ENCODE data around the gene CNOT1.
A peak's percentile ranks its signal among the peaks of the same experiment; 100 is the strongest.
"Not testable (repeated sequence)": the region's sequence is repeated elsewhere in the genome, so short reads cannot be mapped to it uniquely, and the experiment has no call there.

The CNOT1 gene

GRCh38 chr16:58500430-58501241, 129.0 kb downstream of the CNOT1 start:
- no peak for DNase-seq

DNA sequence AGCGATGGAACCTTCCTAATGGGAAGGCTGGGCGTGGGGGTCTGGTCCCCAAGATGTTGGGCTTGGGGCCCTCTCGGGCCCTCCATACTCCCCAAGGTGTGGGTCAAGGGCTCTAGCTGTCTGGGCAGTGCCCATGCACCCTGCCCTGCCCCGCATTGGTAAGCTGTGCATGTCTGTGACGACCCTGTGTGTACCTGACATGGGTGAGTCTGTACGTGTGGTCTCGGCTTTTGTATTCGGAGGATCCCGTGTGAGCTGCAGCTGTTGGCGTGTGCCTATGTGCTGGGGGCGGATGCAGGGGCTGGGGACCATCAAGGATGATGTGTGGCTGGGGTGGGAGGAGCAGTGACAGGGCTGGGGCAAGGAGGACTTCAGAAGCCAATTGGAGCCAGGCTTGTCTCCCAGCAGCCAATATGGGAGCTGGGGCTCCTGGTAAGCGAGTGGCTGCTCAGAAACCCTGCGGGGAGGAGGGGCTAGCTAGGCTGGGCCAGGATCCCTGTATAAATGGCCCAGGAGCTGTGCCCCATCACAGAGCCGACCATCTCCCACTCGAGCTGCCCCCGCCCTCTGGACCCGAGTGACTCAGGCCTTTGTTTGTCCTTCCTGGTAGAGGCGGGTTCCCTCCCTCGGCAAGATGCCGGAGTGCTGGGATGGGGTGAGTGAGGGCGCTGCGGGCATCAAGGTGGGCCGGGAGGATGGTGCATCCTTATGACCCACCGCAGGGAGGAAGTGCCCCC, 129.8 kb downstream of the CNOT1 start, which contains the start of gene NDRG4:
TSS of gene NDRG4 (plus strand) at position 529 of the 737 bp plus-strand sequence. CDS start at position 635, 106 bp downstream.
- peak in 1 of 4 experiments; percentile 13 for DNase-seq

DNA sequence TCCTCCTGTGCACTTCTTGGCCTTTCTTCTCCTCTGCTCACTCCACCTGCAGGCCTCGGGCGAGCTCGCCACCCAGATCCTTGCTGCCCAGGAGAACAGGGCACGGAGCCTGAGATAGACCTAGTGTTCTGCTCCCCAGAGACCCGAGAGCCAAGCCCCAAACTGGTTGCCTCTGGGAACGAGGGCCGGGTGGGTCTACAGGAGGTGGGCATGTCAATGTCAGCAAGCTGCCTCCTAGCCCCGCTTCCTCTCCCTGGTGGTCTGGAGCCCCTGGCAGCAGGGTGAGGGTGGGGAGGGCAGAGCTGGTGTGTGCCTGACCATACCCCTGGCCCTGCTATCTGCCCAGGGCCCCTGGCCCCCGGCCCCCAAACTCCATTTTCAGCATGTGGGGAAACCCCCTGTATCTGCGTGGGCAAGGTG, 130.5 kb downstream of the CNOT1 start:
- DNase-seq: no peak

GRCh38 chr16:58498341-58499091, 131.1 kb downstream of the CNOT1 start:
- DNase-seq: no peak

DNA sequence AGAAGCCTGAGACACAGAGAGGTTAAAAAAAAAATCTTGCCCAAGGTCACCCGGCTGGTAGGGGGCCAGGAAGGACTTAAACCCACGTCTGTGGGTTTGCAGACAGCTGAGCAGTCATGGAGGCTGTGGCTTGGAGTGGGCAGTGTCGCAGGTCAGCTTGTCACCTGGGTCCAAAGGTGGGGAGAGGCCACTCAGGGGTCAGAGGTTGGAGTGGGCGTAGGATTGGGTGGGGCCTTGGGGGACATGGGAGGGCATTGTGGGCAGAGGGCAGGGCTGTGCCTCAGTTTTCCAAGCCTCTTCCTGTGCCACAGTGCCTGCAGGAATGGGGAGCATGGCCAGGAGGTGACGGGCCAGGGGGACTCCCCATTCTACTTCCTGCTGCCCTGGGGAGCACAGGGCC, 131.7 kb downstream of the CNOT1 start:
- no peak for DNase-seq

GRCh38 chr16:58497468-58497867, 132.2 kb downstream of the CNOT1 start:
- DNase-seq: no peak

DNA sequence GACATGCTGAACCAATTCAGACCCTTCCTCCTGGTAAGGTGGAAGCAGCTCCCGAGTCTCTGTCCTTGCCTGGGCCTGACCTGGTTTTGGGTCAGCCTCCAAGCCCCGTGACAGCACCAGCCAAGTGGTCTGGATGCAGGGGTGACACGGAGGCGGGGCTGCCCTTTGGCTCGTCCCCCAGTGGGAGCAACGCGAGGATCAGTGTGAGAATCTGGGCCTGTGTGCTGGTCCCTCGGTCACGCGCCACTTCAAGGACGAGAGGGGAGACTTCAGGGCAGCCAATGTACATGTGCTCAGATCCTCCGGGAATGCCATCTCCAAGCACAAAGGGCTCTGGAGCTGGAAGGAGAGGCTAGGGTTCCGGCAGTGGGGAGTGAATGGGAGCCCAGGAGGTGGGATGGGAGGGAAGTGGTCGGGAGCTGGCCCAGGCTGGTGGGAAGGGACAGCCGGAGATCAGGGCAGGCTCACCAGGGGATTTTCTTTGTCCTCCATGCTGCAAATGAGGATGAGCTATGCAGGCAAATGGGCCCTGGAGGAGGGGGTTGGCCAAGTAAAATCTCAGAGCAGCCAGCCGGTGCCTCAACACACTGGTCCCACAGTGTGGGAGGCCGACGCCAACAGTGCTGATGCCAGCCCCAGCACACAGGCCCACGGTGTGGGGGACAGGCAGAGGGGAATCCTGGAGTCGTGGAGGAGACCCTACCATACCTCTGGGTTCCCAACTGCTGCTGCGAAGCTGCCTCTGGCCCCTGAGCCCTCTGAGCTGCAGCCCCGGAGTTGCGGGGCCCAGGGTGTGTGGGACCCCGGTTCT, 133.9 kb downstream of the CNOT1 start:
- no peak for DNase-seq

DNA sequence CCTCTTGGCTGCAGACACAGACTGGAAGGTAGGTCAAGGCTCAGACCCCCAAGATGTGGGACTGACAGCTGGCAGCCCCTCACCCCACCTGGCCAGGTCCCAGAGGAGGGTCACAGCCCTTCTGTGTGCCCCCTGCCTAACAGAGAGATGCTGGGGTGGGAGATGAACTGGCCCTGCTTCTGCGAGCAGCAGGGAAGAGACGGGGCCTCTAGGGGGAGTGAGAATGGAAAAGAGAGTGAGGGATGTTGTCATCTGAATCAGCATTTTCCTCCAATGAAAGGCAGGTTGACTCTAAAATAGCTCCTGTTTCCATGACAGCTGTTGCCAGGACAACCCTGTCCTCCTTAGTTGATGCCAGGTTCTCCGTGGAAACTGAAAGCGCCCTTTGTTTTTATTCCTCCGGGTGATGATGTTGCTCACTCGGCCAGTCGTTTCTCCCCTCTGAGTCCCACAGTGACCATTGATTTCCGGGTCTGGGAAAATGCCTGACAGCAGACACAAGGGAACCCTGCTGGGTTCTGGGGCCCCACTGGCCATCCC, 134.6 kb downstream of the CNOT1 start:
- DNase-seq: no peak

DNA sequence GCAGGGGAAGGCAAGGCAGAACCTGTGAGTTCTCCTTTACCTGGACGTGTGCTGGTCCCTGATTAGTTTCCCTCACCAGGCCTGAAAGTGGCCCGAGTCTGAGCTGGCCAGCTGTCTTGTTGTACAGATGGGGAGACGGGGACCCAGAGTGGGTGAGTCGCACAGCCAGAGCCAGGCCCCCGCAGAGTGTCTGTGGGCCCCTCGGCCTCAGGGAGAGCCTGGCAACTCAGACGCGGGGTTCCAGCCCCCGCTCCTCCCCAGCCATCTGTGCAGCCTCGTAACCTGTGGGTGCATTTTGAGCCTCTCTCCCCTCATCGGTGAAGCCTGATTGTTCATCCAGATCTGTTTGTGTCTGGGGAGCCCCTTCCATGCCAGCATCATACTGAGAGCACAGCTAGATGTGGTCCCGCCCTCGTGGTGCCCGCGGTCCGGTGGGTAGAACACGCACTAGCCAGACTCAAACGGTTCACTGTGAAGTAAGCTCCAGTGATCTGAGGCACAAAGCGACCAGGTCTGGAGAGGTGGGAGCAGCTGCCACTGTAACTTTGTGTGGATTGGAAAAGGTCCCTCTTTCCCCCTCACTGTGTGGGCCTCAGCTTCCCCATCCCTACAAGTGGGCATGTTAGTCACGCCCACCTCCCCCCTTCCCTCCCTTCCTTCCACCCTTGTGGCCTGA, 135.7 kb downstream of the CNOT1 start:
- DNase-seq: no peak

DNA sequence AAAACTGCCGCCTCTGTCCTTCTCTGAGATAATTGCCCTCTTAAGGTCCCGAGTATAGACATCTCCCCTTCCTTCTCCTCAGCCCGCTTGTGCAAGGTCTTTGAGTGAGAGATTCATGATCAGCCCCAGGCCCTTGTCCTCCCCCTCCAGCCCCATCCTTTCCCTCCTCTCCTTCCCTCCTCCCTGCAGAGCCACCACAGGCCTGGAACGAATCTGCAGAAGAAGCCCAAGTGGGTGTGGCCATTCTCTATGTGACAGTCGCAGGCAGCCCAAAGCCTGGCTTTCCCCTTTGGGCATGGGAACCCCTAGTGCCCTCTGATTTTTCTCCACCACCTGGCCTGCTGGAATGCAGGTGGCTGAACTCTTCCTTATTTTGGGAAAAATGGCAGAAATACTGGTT, 136.9 kb downstream of the CNOT1 start:
- no peak for DNase-seq

DNA sequence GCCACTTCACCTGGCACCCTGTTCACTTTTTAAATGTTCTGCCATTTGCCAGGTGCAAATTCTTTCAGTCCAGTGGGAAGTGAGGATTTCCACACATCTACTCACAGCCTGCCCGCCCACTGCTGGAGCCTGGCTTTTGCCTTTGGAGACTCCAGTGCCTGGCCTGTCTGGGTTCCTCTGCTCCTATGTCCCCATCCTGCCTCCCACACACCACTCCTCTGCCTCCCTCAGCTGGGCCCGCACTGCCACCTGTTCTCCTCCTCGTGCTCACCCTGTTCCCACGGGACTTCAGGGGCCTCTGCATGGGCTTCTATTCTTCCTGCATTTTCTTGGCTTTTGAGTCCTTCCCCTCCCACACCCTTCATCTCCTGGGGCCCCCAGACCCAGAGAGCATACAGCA, 137.6 kb downstream of the CNOT1 start:
- DNase-seq: no peak

GRCh38 chr16:58490539-58490938, 139.1 kb downstream of the CNOT1 start:
- DNase-seq: not testable (repeated sequence)

DNA sequence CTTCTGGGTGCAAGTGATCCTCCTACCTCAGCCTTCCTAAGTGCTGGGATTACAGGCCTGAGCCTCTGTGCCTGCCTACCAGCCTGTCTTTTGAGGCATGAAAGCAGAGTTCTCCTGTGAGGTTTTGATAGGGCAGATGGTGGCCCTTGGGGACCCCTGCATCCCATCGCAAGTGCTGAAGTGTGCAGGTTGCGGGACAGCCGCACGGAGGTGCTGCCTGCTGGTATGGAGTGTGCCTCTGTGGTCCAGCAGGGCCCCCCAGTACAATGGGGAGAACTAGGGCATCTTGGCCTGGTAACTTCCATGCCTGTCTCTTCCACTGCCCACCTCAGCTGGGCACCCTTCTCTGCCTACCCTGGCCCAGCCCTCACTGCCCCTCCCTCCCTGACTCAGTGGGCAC, 139.6 kb downstream of the CNOT1 start:
- DNase-seq: no peak

DNA sequence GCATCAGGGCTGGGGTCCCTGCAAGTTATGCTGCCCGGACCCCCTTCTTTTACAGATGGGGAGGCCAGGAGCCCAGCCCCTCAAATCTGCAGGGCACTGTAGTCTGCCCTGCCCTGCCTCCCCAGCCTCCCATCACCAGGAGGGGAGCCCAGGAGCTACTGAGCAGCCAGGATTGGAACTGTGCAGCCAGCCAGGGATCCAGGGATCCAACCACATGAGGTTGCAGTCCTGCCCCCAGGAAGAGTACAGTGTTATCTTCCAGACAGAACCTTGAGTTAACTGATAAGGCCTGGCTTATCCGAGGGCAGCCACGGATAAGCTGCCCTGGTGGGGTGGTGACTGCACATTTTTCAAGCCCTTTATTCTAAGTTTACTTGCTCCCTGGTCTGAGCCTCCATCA, 141.1 kb downstream of the CNOT1 start:
- no peak for DNase-seq

DNA sequence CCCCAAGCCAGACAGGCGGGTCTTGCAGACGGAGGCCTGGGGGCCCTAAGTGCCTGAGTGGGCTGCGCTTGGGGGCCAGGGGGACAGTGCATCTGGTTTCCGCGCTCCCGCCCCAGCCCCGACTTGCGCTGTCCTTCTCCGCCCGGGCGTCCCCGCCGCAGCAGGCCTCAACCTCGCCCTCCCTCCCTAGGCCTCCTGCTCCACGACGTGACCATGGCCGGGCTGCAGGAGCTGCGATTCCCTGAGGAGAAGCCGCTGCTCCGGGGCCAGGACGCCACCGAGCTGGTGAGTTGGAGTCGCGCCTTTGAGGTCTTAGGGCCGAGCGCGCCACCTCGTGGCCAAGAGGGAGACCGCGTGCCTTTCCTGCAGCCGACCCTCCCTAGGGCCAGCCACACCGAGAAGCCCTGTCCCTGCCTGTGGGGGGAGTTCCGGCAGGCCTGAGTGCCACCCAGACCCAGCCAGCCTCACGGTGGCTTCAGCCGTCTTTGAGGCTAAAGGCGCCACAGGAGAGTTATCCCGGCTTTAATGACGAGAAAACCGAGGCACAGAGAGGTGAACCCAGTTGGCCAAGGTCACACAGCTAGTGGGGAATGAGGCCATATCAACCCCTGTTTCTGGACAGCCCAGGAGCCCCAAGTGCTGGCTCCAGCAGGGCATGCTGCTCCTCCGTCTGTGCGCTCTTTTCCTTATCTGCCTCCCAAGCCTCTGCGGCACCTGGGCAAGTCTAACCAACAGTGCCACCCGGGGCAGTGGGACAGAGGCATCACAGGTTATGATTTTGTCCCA, 141.9 kb downstream of the CNOT1 start:
- DNase-seq: peak; percentile 32 to 66 (median 54)

DNA sequence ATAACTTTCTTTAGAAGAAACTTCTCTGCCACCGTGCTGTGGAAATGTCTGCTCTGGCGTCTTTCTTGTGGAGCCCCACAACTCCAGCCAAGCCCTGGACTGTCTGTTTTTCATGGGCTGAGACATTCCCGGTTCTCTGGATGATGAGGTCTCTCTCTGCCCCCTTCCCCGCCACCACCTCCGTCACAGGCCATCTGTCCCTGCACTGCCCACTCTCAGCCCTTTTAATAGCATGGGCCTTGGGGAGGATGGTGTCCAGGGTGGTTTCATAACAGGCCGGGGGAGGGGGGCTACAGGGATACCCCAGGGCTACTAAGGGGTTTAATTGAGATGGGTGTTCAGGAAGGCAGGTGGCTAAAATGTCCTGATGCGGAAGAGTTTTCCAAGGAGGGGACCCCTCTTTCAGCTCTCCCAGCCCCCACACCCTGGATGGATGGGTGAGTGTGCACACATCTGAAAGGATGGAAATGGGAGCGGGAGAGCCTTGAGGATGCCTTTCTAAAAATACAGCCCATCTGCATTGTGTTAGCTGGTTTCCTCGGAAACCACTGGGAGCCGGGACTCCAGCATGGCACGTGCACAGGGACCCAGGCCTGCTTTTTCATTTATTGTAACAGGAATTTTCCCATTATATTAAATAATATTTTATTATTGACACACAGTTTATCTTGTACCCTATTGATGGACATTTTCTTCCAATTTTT, 144.3 kb downstream of the CNOT1 start:
- DNase-seq: no peak

- no peak for DNase-seq
Measured at GRCh38 chr16:58481931-58482330, 147.7 kb downstream of the CNOT1 start.

- no peak for DNase-seq
Measured at GRCh38 chr16:58481226-58481869, 148.3 kb downstream of the CNOT1 start.

- DNase-seq: no peak
Measured at GRCh38 chr16:58478427-58478826, 151.2 kb downstream of the CNOT1 start.

GRCh38 chr16:58476791-58477190, 152.8 kb downstream of the CNOT1 start:
- DNase-seq: no peak
